GM19193 (cell line): ENCODE results near the gene CBLL1.

Experiments used
- POLR2A ChIP-seq: IDR thresholded peaks from 4 replicates; pipeline ENCODE4 v1.6.1; 2011; ENCODE audit not compliant: insufficient read depth, insufficient read length; ENCODE audit errors: extremely low read depth

Gene CBLL1

GRCh38 chr7:107743567-107744344, at the start of gene CBLL1:
Gene CBLL1 (plus strand): TSS chr7:107744142. CDS start chr7:107744164, 22 bp downstream.
- peak; percentile 79 for TF ChIP-seq POLR2A

GRCh38 chr7:107694386-107694785, 49.6 kb upstream of the CBLL1 start:
- TF ChIP-seq POLR2A: no peak

GRCh38 chr7:107696330-107696946, 47.5 kb upstream of the CBLL1 start:
- TF ChIP-seq POLR2A: no peak

- TF ChIP-seq POLR2A: no peak
These were observed 46.5 kb upstream of the CBLL1 start for GRCh38 chr7:107697321-107698049.

GRCh38 chr7:107700570-107700969, 43.4 kb upstream of the CBLL1 start:
- TF ChIP-seq POLR2A: no peak

- TF ChIP-seq POLR2A: no peak
These were observed 42.8 kb upstream of the CBLL1 start for GRCh38 chr7:107701191-107701590.

- TF ChIP-seq POLR2A: no peak
These were observed 40.7 kb upstream of the CBLL1 start for GRCh38 chr7:107703219-107703618.

GRCh38 chr7:107703872-107704271, 40.1 kb upstream of the CBLL1 start:
- no peak for TF ChIP-seq POLR2A

GRCh38 chr7:107708956-107709355, 35.0 kb upstream of the CBLL1 start:
- no peak for TF ChIP-seq POLR2A

GRCh38 chr7:107711301-107711700, 32.6 kb upstream of the CBLL1 start:
- no peak for TF ChIP-seq POLR2A

GRCh38 chr7:107712025-107712424, 31.9 kb upstream of the CBLL1 start:
- TF ChIP-seq POLR2A: no peak

GRCh38 chr7:107712896-107713295, 31.0 kb upstream of the CBLL1 start:
- TF ChIP-seq POLR2A: no peak

GRCh38 chr7:107715531-107715930, 28.4 kb upstream of the CBLL1 start:
- TF ChIP-seq POLR2A: no peak

- no peak for TF ChIP-seq POLR2A
These were observed 25.3 kb upstream of the CBLL1 start for GRCh38 chr7:107718456-107719193.

GRCh38 chr7:107721286-107721685, 22.7 kb upstream of the CBLL1 start:
- no peak for TF ChIP-seq POLR2A

- no peak for TF ChIP-seq POLR2A
These were observed 20.7 kb upstream of the CBLL1 start for GRCh38 chr7:107723255-107723654.
